LNCaP clone FGC (cell line): ENCODE results near the gene NOBOX.

Source experiments
- DNase-seq: peaks from one replicate; pipeline ENCODE4 v3.0.0-alpha.2; 2011; ENCODE audit warnings: low read depth
- H3K4me3 ChIP-seq: 2 replicates; pipeline ENCODE4 v1.5.1; 2011; ENCODE audit warnings: mild to moderate bottlenecking, low read depth, low read length, control low read depth
- TF ChIP-seq, protein P1 (sequence below): IDR thresholded peaks from 2 replicates; pipeline ENCODE4 v1.5.1; 2012; ENCODE audit warnings: mild to moderate bottlenecking; ENCODE audit not compliant: control insufficient read depth, insufficient read depth; ENCODE audit errors: extremely low read depth

NOBOX gene

DNA sequence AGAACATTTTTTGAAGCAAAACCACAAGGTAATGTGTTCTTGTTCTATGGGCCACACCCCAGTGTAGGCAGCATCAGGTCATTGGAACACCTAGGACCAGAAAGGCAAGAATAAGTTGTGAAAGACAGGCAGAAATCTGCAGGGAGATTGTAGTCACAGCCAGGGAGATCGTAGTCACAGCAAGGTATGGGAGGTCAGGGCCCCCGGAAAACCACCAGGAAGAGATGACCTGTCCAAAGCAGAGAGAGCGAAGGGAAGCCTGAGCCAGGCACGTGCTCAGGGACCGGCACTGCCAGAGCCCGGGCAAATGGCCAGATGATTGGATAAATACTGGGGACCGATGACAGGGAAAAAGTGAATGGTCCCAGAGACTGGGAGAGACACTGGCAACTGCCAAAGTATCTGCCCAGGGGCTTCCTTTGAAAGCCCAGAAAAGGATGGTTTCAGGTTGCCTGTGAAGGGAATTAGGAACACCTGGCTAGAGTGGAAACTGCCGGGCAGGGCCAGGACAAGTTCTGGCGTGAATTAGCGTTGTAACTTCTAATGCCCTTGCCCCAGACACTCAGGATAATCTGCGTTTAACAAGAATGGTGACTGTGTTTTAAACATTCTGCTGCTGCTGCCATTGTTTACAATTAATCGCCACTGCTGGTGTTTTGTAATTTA lies 3.9 kb upstream of the NOBOX start:
- no peak for DNase-seq
- no peak overlapping the region for H3K4me3 ChIP-seq
- TF ChIP-seq, protein P1, sequence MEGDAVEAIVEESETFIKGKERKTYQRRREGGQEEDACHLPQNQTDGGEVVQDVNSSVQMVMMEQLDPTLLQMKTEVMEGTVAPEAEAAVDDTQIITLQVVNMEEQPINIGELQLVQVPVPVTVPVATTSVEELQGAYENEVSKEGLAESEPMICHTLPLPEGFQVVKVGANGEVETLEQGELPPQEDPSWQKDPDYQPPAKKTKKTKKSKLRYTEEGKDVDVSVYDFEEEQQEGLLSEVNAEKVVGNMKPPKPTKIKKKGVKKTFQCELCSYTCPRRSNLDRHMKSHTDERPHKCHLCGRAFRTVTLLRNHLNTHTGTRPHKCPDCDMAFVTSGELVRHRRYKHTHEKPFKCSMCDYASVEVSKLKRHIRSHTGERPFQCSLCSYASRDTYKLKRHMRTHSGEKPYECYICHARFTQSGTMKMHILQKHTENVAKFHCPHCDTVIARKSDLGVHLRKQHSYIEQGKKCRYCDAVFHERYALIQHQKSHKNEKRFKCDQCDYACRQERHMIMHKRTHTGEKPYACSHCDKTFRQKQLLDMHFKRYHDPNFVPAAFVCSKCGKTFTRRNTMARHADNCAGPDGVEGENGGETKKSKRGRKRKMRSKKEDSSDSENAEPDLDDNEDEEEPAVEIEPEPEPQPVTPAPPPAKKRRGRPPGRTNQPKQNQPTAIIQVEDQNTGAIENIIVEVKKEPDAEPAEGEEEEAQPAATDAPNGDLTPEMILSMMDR: no peak

DNA sequence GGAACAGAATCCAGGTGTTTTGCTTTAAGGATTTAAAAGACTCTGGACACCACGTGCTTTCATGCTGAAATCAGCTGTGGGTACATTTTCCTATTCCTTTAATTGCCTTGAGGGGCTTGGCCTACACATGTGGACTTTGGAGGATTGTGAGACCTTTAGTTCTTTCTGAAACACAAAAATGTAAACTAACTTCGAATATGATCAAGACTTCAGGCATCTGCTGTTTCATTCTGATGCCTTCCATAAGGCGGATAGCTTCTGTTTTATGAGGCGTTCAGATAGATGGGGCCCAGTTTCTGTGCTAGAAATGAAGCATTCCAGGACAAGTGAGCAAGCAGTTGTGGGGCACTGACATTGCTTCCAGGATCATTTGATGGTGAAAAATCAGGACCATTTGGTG lies 1.5 kb upstream of the NOBOX start:
- no peak for DNase-seq
- TF ChIP-seq, protein P1: no peak

DNA sequence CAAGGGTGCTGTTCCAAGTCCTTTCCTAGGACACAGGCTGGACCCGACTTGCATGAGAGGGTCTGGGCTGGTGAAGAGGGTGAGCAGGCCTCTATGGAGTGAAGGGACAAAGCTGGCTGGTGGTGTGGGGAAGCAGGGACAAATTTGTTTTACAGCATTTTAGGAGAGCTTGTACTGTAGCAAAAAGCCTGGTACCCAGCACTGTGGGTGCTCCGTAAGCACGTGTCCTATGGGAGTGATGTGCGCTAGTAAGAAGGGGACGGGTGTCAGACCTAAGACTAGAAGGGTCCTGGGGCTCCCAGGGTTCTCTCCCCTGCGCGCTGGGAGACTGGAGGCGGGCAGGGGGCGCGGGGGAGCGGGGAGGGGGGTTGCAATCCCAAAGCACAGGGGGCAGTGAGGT lies 391 bp downstream of the NOBOX start:
- no peak for DNase-seq
- TF ChIP-seq, protein P1: no peak
- no peak overlapping the region for H3K4me3 ChIP-seq

More for the DNA sequence above, 1.5 kb upstream of the NOBOX start:
- no peak overlapping the region for H3K4me3 ChIP-seq

DNA sequence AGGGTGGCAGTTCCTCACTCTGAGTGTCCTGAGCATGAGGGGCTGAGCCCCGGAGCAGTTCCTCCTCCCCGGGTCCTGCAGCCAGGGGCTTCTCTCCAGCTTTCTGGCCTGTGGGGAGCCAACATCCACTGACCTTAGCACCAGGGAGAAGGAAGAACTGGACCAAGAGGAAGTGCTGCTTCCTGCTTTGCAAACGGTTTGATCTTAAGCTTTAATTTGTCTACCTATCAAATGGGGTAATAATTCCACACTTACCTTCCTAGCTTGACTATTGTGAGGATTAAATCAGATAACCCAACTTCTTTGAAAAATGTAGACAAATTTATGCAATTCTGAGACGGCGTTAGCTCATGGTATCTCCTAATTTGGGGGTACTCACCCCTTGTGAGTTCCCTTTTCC lies 2.0 kb downstream of the NOBOX start:
- H3K4me3 ChIP-seq: no peak overlapping the region
- no peak for DNase-seq
- TF ChIP-seq, protein P1: no peak

DNA sequence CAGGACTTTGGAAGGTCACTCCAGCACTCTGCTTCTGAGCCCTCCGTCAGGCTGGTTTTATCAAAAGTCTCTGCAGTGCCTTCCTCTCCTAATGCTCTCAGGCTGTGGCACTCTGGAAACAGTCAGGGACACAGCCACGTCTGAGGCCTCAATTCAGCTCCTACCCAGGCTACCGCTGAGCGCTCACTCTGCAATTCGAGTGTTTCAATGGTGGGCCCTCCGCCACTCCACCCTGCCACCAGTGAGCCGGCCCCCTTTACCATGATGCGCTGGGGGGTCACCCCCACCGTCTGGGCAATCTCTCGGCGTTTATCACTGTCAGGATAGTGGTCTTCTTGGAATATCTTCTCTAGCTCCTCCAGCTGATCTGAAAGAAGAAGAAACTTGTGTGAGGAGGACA lies 3.5 kb downstream of the NOBOX start:
- H3K4me3 ChIP-seq: no peak overlapping the region
- DNase-seq: no peak
- TF ChIP-seq, protein P1: no peak

DNA sequence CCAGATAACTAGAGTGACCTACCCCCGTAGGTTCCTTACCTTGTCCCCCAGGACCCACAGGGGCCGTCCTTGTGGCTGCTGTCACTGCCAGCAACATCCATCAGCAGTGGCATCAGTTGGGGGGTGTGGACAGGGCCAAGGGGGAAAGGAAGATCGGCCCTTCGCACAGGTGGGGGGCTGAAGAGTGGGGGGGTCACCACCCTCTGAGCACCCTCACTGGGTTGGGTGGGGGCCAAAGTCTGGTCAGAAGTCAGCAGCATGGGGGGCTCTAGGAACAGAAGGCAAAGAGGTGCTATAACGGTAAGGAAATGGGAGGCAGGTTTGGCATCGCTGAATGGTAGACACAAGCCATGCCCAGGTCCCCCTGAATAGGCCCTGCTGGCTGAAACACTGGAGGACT lies 4.6 kb downstream of the NOBOX start:
- DNase-seq: no peak
- no peak overlapping the region for H3K4me3 ChIP-seq
- TF ChIP-seq, protein P1: no peak

DNA sequence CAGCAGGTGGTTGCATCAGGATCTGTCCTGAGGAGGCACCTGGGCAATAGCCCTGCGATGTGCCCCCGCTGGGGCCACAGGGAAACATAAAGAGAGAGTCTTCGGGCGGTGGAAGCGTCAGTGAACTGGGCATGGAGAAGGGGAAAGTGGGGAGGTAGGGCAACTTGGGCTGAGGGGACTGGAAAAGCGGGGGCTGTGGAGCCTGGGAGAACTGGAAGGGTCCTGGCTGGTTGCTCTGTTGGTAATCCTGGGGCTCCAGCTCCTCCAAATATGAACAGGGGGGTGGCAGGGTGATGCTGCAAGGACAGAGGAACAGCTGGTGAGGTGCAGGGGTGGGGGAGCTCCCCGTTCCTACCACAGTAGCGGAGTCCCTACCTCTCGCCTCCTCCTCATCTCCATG lies 5.2 kb downstream of the NOBOX start:
- no peak overlapping the region for H3K4me3 ChIP-seq
- no peak for DNase-seq
- TF ChIP-seq, protein P1: no peak
